HCT116 (cell line): ENCODE data around the gene MECP2. TPM values are rescaled to one million over a fixed set of nuclear protein-coding genes. Genes with fewer than 3 reads are reported as not detected.

Experiments used
- ATAC-seq: fragments of 200-7000 bp; cut with Tn5 transposase; 2 replicates; pipeline ENCODE4 v1.9.1; 2020; ENCODE audit warnings: mild to moderate bottlenecking, moderate library complexity
- BruUV-seq: library from RNA; stranded (reverse); fragments of 400-500 nt; replicated peaks from 2 replicates; lab custom pipeline; 2021; lab: Mats Ljungman, UMichigan
- CTCF ChIA-PET: fragments of 300-600 bp; sonication (Branson Sonifier 250); formaldehyde crosslinking; loops from one replicate; lab custom pipeline; 2021; ENCODE audit warnings: antibody characterized with exemption; lab: Charles Lee
- POLR2A ChIA-PET: fragments of 300-600, 350-600 bp; sonication (Branson Sonifier 250); formaldehyde crosslinking; loops from one replicate; lab custom pipeline; 2021; ENCODE audit warnings: antibody characterized with exemption; lab: Charles Lee
- RAD21 ChIA-PET, 2 experiments: fragments of 300-600 bp; sonication (Branson Sonifier 250); formaldehyde crosslinking; loops; one replicate each; lab custom pipeline; 2023; ENCODE audit warnings: low total read pairs in 2 of 2; ENCODE audit not compliant: uncharacterized antibody in 2 of 2, unreplicated experiment in 2 of 2, low non-redundant PET in 1 of 2; lab: Charles Lee
- DNase-seq: peaks from one replicate; pipeline ENCODE4 v3.0.0-alpha.2; 2010; ENCODE audit warnings: low read depth, low spot score
- H2AFZ ChIP-seq: fragments of 200-600 bp; shearing (Covaris generic), sonication (generic); 2 replicates; pipeline ENCODE4 v1.6.1; 2017; ENCODE audit warnings: low read depth, mixed run types, mixed read lengths, antibody characterized with exemption, low read length; ENCODE audit not compliant: poor library complexity, severe bottlenecking
- H3K27ac ChIP-seq: 2 replicates; pipeline ENCODE4 v1.5.1; 2012; ENCODE audit warnings: low read depth, low read length
- H3K27me3 ChIP-seq: fragments of 200-600 bp; sonication (generic); 2 replicates; pipeline ENCODE4 v1.6.1; 2016; ENCODE audit warnings: mixed run types, low read length, mixed read lengths; ENCODE audit not compliant: insufficient read depth
- H3K36me3 ChIP-seq, 2 experiments: fragments of 200-500 bp in 1 of 2; fragments of 200-600 bp in 1 of 2; sonication (Bioruptor generic) in 1 of 2; sonication (generic) in 1 of 2; 2 replicates each; pipeline versions ENCODE4 v1.5.1 to v1.6.1; 2014 to 2016; ENCODE audit warnings: low read length in 2 of 2, inconsistent platforms in 1 of 2, mixed read lengths in 1 of 2, mixed run types in 1 of 2; ENCODE audit not compliant: insufficient read depth in 2 of 2, control insufficient read depth in 1 of 2
- H3K4me1 ChIP-seq, 2 experiments: fragments of 200-600 bp in 1 of 2; sonication (generic) in 1 of 2; 2 replicates each; pipeline versions ENCODE4 v1.5.1 to v1.6.1; 2012 to 2017; ENCODE audit warnings: low read length in 2 of 2, inconsistent platforms in 1 of 2, mild to moderate bottlenecking in 1 of 2, mixed read lengths in 1 of 2, mixed run types in 1 of 2, moderate library complexity in 1 of 2; ENCODE audit not compliant: insufficient read depth in 2 of 2, control insufficient read depth in 1 of 2
- H3K4me2 ChIP-seq: fragments of 200-600 bp; sonication (generic); 2 replicates; pipeline ENCODE4 v1.6.1; 2017; ENCODE audit warnings: mixed run types, low read length, mixed read lengths
- H3K4me3 ChIP-seq, 2 experiments: fragments of 200-600 bp in 1 of 2; sonication (generic) in 1 of 2; replicated peaks in 1 of 2; 2 replicates each; pipeline ENCODE4 v1.5.1; 2011 to 2016; ENCODE audit warnings: low read length in 2 of 2, control low read depth in 1 of 2, low read depth in 1 of 2, mild to moderate bottlenecking in 1 of 2, mixed read lengths in 1 of 2, mixed run types in 1 of 2
- H3K79me2 ChIP-seq: fragments of 200-600 bp; sonication (generic); 2 replicates; pipeline ENCODE4 v1.6.1; 2017; ENCODE audit warnings: mild to moderate bottlenecking, mixed run types, low read length, moderate library complexity, mixed read lengths; ENCODE audit not compliant: insufficient read depth
- H3K9ac ChIP-seq: fragments of 200-600 bp; sonication (generic); 2 replicates; pipeline ENCODE4 v1.6.1; 2016; ENCODE audit warnings: low read length, mixed read lengths
- H3K9me2 ChIP-seq: fragments of 200-600 bp; sonication (generic), shearing (Covaris generic); 2 replicates; pipeline ENCODE4 v1.6.1; 2017; ENCODE audit warnings: mixed run types, mild to moderate bottlenecking, moderate library complexity; ENCODE audit not compliant: insufficient read depth
- H3K9me3 ChIP-seq, 2 experiments: fragments of 200-500 bp in 1 of 2; fragments of 200-600 bp in 1 of 2; sonication (Bioruptor generic) in 1 of 2; sonication (generic) in 1 of 2; 2 replicates each; pipeline ENCODE4 v1.6.1; 2014 to 2017; ENCODE audit warnings: low read length in 2 of 2, mixed read lengths in 2 of 2, inconsistent platforms in 1 of 2, low read depth in 1 of 2, mild to moderate bottlenecking in 1 of 2, mixed run types in 1 of 2, moderate library complexity in 1 of 2; ENCODE audit not compliant: control insufficient read depth in 1 of 2, insufficient read depth in 1 of 2
- H4K20me1 ChIP-seq: fragments of 200-600 bp; sonication (generic), shearing (Covaris generic); 2 replicates; pipeline ENCODE4 v1.6.1; 2017; ENCODE audit warnings: mixed run types, mild to moderate bottlenecking, moderate library complexity; ENCODE audit not compliant: insufficient read depth
- CEBPB ChIP-seq: IDR thresholded peaks from 2 replicates; pipeline ENCODE4 v1.6.1; 2012; ENCODE audit warnings: low read depth
- EGR1 ChIP-seq: IDR thresholded peaks from 2 replicates; pipeline ENCODE4 v1.6.1; 2012; ENCODE audit warnings: low read depth
- ELF1 ChIP-seq: IDR thresholded peaks from 2 replicates; pipeline ENCODE4 v1.6.1; 2012; ENCODE audit warnings: low read depth, borderline replicate concordance
- JUND ChIP-seq: IDR thresholded peaks from 2 replicates; pipeline ENCODE4 v1.6.1; 2012
- POLR2AphosphoS5 ChIP-seq: IDR thresholded peaks from 2 replicates; pipeline ENCODE4 v1.6.1; 2011; ENCODE audit warnings: mild to moderate bottlenecking, low read depth, low read length, moderate library complexity
- RAD21 ChIP-seq: IDR thresholded peaks from 2 replicates; pipeline ENCODE4 v1.6.1; 2012; ENCODE audit warnings: low read depth, mild to moderate bottlenecking
- SIN3A ChIP-seq: IDR thresholded peaks from 2 replicates; pipeline ENCODE4 v1.6.1; 2012; ENCODE audit warnings: low read depth
- SRF ChIP-seq: IDR thresholded peaks from 2 replicates; pipeline ENCODE4 v1.6.1; 2012; ENCODE audit warnings: low read depth
- TCF7L2 ChIP-seq: IDR thresholded peaks from 2 replicates; pipeline ENCODE4 v1.7.0; 2011; ENCODE audit warnings: borderline replicate concordance, inconsistent platforms; ENCODE audit not compliant: insufficient read depth, insufficient read length; ENCODE audit errors: extremely low read depth
- YY1 ChIP-seq: IDR thresholded peaks from 2 replicates; pipeline ENCODE4 v1.6.1; 2011; ENCODE audit warnings: low read length, low read depth, moderate library complexity, mild to moderate bottlenecking; ENCODE audit not compliant: insufficient replicate concordance; ENCODE audit errors: extremely low read depth
- ZFX ChIP-seq: fragments of 450-650 bp; IDR thresholded peaks from 2 replicates; pipeline ENCODE4 v1.6.1; 2017
- intact Hi-C: fragments of 100-400 bp; cut with micrococcal nuclease; formaldehyde crosslinking; loops from 2 replicates; pipeline ENCODE4 v1.10.0; 2022
- total RNA-seq: library from RNA; stranded (reverse); gene quantifications from one replicate; pipeline ENCODE4 v1.2.1, GENCODE V29; 2021; ENCODE audit not compliant: unreplicated experiment
- TF ChIP-seq, protein P1 (sequence below), 3 experiments: fragments of 200-600 bp in 1 of 3; sonication (generic) in 1 of 3; IDR thresholded peaks in 2 of 3; conservative IDR thresholded peaks in 1 of 3; 2 replicates each; pipeline ENCODE4 v1.5.1; 2012 to 2017; ENCODE audit warnings: low read depth in 2 of 3, low read length in 2 of 3, antibody characterized with exemption in 1 of 3, borderline replicate concordance in 1 of 3, control low read depth in 1 of 3, mild to moderate bottlenecking in 1 of 3, mixed read lengths in 1 of 3, mixed run types in 1 of 3, moderate library complexity in 1 of 3; ENCODE audit not compliant: insufficient read depth in 1 of 3
- TF ChIP-seq, protein P2 (sequence below): IDR thresholded peaks from 2 replicates; pipeline ENCODE4 v1.6.1; 2011; ENCODE audit warnings: mild to moderate bottlenecking, low read length, moderate library complexity; ENCODE audit not compliant: insufficient replicate concordance; ENCODE audit errors: extremely low read depth

The MECP2 gene
- total RNA-seq, 1 experiment from 2014 or later, result 32.4 TPM

DNA sequence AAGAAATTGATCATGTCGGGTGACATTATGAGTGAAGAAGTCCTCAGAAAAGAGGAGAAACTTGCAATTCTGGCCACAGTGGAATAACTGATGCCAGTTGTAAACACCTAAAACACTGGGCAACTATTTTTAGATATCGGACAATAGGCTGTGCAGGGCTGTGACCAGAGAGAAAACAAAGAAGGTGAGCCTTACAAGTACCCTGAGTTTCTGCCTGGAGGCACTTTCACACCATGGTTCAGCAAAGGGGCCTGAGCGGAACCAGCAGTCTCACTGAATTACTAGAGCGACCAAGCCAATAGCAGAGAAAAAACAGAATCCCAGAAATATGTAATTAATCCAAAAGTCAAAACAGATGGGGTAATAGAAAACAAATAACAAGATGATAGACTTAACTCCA is 89.0 kb downstream of the MECP2 start:
- no peaks in the 10 kb centered on the region for H3K9me3 ChIP-seq
- DNase-seq, result no peak
- no peaks in the 10 kb centered on the region for H3K36me3 ChIP-seq
- POLR2A ChIA-PET, result no interaction called here
- no peak overlapping the region for H3K9ac ChIP-seq
- no peak for TF ChIP-seq TCF7L2
- no peak for TF ChIP-seq SIN3A
- TF ChIP-seq JUND, result no peak
- TF ChIP-seq CEBPB, result no peak
- no peak for TF ChIP-seq ELF1
- no peak for TF ChIP-seq SRF
- TF ChIP-seq, protein P1, sequence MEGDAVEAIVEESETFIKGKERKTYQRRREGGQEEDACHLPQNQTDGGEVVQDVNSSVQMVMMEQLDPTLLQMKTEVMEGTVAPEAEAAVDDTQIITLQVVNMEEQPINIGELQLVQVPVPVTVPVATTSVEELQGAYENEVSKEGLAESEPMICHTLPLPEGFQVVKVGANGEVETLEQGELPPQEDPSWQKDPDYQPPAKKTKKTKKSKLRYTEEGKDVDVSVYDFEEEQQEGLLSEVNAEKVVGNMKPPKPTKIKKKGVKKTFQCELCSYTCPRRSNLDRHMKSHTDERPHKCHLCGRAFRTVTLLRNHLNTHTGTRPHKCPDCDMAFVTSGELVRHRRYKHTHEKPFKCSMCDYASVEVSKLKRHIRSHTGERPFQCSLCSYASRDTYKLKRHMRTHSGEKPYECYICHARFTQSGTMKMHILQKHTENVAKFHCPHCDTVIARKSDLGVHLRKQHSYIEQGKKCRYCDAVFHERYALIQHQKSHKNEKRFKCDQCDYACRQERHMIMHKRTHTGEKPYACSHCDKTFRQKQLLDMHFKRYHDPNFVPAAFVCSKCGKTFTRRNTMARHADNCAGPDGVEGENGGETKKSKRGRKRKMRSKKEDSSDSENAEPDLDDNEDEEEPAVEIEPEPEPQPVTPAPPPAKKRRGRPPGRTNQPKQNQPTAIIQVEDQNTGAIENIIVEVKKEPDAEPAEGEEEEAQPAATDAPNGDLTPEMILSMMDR (IDR thresholded peaks at IDR 0.05 in 2 of 3, conservative IDR thresholded peaks at IDR 0.05 in 1 of 3; ENCODE audit: borderline replicate concordance in 1 of 3, insufficient read depth in 1 of 3, low read depth in 2 of 3, low read length in 2 of 3), result no peak
- TF ChIP-seq, all 23 proteins: peak for 0
- no TSS peak for BruUV-seq
- ChIA-PET RAD21 (no interaction called here), CTCF (no interaction called here)
- ATAC-seq, result no peak
- peaks cover 0 to 14% of the 10 kb centered on the region in 2 experiments; a peak in 2 of 4 replicates for H3K4me1 ChIP-seq
- H3K27ac ChIP-seq, result no peak overlapping the region
- intact Hi-C loops, result no loop called here
- H3K27me3 ChIP-seq, result no peaks in the 10 kb centered on the region
- H3K79me2 ChIP-seq, result no peaks in the 10 kb centered on the region
- no peaks in the 10 kb centered on the region for H3K9me2 ChIP-seq
- H4K20me1 ChIP-seq, result no peaks in the 10 kb centered on the region
- H3K4me3 ChIP-seq, result no peak overlapping the region
- no peak overlapping the region for H3K4me2 ChIP-seq
- H2AFZ ChIP-seq, result no peak overlapping the region

DNA sequence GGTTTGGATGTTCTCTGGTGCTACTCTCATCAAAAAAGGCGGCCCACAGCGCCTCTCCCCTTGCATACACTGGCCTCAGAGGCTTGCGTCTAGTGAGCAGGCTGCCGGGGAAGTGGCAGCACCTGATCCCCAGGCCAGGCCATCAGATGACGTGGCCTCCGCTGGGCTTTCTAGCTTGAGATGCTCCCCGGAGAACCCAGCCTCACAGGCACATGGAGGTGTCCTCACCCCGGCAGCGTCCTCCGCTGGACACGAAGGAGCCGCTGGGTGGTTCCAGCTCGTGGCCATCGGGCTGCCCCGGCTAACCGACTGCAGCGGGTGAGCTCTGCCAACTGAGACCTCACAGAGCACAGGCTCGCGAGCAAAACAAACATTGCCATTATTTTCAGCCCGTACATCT is 90.6 kb downstream of the MECP2 start:
- H4K20me1 ChIP-seq, result no peaks in the 10 kb centered on the region
- POLR2A ChIA-PET, result no interaction called here
- DNase-seq, result no peak

More for the DNA sequence above, 90.6 kb downstream of the MECP2 start:
- Histone ChIP-seq H2AFZ (no peak overlapping the region), H3K4me2 (no peak overlapping the region), H3K79me2 (no peaks in the 10 kb centered on the region), H3K9me3 (no peaks in the 10 kb centered on the region), H3K36me3 (no peaks in the 10 kb centered on the region), H3K4me1 (peaks cover 5 to 21% of the 10 kb centered on the region in 2 experiments; a peak in 3 of 4 replicates), H3K9me2 (no peaks in the 10 kb centered on the region), H3K27ac (no peak overlapping the region), H3K27me3 (no peaks in the 10 kb centered on the region), H3K4me3 (no peak overlapping the region), H3K9ac (no peak overlapping the region)
- RAD21 ChIA-PET, result no interaction called here
- TF ChIP-seq ZFX, result no peak
- no peak for TF ChIP-seq YY1
- TF ChIP-seq RAD21, result no peak
- TF ChIP-seq EGR1, result no peak
- TF ChIP-seq, protein P1 (IDR thresholded peaks at IDR 0.05 in 2 of 3, conservative IDR thresholded peaks at IDR 0.05 in 1 of 3; ENCODE audit: borderline replicate concordance in 1 of 3, insufficient read depth in 1 of 3, low read depth in 2 of 3, low read length in 2 of 3), result no peak
- no peak for TF ChIP-seq TCF7L2
- TF ChIP-seq POLR2AphosphoS5, result no peak
- TF ChIP-seq, protein P2, sequence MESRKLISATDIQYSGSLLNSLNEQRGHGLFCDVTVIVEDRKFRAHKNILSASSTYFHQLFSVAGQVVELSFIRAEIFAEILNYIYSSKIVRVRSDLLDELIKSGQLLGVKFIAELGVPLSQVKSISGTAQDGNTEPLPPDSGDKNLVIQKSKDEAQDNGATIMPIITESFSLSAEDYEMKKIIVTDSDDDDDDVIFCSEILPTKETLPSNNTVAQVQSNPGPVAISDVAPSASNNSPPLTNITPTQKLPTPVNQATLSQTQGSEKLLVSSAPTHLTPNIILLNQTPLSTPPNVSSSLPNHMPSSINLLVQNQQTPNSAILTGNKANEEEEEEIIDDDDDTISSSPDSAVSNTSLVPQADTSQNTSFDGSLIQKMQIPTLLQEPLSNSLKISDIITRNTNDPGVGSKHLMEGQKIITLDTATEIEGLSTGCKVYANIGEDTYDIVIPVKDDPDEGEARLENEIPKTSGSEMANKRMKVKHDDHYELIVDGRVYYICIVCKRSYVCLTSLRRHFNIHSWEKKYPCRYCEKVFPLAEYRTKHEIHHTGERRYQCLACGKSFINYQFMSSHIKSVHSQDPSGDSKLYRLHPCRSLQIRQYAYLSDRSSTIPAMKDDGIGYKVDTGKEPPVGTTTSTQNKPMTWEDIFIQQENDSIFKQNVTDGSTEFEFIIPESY, result no peak
- TF ChIP-seq SIN3A, result no peak
- no TSS peak for BruUV-seq
- ATAC-seq, result no peak
- intact Hi-C loops, result no loop called here
- CTCF ChIA-PET, result no interaction called here
